GM03348 (cell line): ENCODE data around the gene LRRC56.

Experiments used
- DNase-seq: peaks from one replicate; pipeline ENCODE4 v3.0.0; 2012; ENCODE audit warnings: low spot score

LRRC56 gene

GRCh38 chr11:575313-575995 lies 38.1 kb downstream of the LRRC56 start:
- no peak for DNase-seq

GRCh38 chr11:575996-576768 lies 38.9 kb downstream of the LRRC56 start, which contains the start of gene PHRF1:
PHRF1 (plus strand) TSS chr11:576470; CDS start chr11:581513, 5,043 bp downstream.
- peak; percentile 99 for DNase-seq

- peak; percentile 35 for DNase-seq
These were observed 39.7 kb downstream of the LRRC56 start for GRCh38 chr11:576811-577610.

GRCh38 chr11:577611-577894 lies 40.2 kb downstream of the LRRC56 start:
- DNase-seq, result no peak

- DNase-seq, result no peak
These were observed 41.1 kb downstream of the LRRC56 start for GRCh38 chr11:578276-579035.

- DNase-seq, result no peak
These were observed 42.7 kb downstream of the LRRC56 start for GRCh38 chr11:579830-580601.

- DNase-seq, result no peak
These were observed 44.0 kb downstream of the LRRC56 start for GRCh38 chr11:581342-581741.

GRCh38 chr11:581752-582151 lies 44.4 kb downstream of the LRRC56 start:
- no peak for DNase-seq

GRCh38 chr11:584287-584686 lies 47.0 kb downstream of the LRRC56 start:
- DNase-seq, result no peak

- DNase-seq, result no peak
These were observed 49.3 kb downstream of the LRRC56 start for GRCh38 chr11:586376-587316.

- no peak for DNase-seq
These were observed 50.2 kb downstream of the LRRC56 start for GRCh38 chr11:587546-587945.

- DNase-seq, result peak; percentile 62
These were observed 50.7 kb downstream of the LRRC56 start for GRCh38 chr11:587978-588380.

- no peak for DNase-seq
These were observed 52.5 kb downstream of the LRRC56 start for GRCh38 chr11:589798-590197.

- no peak for DNase-seq
These were observed 53.7 kb downstream of the LRRC56 start for GRCh38 chr11:590997-591396.

GRCh38 chr11:592501-592900 lies 55.2 kb downstream of the LRRC56 start:
- no peak for DNase-seq

GRCh38 chr11:592918-593317 lies 55.6 kb downstream of the LRRC56 start:
- no peak for DNase-seq

- DNase-seq, result no peak
These were observed 56.0 kb downstream of the LRRC56 start for GRCh38 chr11:593347-593746.

- no peak for DNase-seq
These were observed 58.1 kb downstream of the LRRC56 start for GRCh38 chr11:595400-595799.

- no peak for DNase-seq
These were observed 59.0 kb downstream of the LRRC56 start for GRCh38 chr11:596374-596773.

GRCh38 chr11:597166-597725 lies 59.9 kb downstream of the LRRC56 start:
- DNase-seq, result no peak
